DMS79 (cell line): ENCODE data around the gene EEF2K.
"Not testable (repeated sequence)": the region's sequence is repeated elsewhere in the genome, so short reads cannot be mapped to it uniquely, and the experiment has no call there.

Experiments
- DNase-seq: peaks from one replicate; lab custom pipeline; 2025; lab: John Stamatoyannopoulos, UW

Gene EEF2K

DNA sequence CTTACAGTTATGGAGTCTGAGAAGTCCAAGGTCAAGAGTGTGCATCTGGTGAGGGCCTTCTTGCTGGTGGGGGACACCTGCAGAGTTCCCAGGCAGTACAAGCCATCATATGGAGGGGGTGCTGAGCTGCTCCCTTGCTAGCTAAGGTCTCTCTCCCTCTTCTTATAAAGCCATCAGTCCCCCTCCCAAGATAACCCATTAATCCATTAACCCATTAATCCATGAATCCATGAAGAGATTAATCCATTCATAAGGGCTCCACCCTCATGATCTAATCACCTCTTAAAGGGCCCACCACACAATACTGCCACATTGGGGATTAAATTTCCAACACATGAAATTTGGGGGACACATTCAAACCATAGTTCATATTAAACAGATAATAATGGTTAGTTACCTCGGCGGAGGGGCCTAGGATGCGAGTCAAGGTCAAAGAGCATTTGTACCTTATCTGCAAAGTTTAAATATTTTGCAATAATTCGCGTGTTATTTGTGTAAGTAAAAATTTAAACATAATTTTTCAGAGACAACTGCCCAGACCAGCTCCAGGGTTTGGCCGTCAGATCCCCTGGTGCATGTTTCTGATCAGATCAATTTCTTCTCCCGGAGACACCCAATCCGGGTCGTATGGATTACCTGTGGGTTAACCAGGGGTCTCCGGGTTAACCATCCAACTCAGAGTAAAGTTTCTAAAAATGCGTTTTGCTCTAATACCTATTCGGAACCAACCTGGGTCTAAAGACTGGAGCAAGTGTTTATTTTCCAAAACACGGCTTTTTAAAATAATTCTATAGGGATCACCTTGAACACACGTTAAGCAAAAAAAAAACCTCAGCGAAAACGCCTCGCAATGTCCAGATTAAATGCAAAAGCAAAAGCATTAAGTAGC lies 90.4 kb downstream of the EEF2K start:
- DNase-seq: no peak

DNA sequence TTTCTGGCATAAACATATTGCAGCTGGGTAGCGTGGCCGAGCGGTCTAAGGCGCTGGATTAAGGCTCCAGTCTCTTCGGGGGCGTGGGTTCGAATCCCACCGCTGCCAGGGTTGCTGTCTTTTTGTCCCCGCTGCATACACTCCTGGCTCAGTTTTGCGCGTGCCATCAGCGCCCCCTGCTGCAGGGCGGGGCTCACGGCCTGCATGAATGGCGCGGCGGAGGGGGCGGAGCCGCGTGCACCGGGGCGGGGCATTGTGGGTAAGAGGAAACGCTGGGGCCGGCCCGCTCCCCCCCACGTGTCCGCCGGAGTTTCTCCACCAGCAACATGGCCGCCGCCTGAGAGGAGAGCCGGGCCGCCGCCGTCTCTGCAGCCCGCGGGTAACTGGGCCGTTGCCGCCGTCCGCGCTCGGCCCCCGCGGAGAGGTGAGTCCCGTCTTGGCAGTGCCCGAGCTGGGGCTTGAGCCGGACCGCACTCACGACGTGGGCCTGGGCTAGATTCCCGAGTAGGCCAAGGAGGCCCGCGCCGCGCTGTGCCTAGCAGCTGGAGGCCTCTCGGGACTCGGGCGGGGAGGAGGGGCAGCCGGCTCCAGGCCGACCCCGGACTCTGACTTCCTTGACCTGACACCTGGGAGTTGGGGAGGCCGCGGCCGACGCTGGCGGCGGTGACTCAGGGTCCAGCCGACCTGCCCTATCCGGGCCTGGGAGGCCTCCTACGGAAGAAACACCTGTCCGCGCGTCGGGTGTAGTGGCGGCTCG lies 91.2 kb downstream of the EEF2K start, which contains the start of gene POLR3E:
Gene POLR3E (plus strand): TSS at position 296 of the 757 bp plus-strand sequence. CDS start 5,560 bp downstream, outside the sequence.
- DNase-seq: peak; percentile 87

DNA sequence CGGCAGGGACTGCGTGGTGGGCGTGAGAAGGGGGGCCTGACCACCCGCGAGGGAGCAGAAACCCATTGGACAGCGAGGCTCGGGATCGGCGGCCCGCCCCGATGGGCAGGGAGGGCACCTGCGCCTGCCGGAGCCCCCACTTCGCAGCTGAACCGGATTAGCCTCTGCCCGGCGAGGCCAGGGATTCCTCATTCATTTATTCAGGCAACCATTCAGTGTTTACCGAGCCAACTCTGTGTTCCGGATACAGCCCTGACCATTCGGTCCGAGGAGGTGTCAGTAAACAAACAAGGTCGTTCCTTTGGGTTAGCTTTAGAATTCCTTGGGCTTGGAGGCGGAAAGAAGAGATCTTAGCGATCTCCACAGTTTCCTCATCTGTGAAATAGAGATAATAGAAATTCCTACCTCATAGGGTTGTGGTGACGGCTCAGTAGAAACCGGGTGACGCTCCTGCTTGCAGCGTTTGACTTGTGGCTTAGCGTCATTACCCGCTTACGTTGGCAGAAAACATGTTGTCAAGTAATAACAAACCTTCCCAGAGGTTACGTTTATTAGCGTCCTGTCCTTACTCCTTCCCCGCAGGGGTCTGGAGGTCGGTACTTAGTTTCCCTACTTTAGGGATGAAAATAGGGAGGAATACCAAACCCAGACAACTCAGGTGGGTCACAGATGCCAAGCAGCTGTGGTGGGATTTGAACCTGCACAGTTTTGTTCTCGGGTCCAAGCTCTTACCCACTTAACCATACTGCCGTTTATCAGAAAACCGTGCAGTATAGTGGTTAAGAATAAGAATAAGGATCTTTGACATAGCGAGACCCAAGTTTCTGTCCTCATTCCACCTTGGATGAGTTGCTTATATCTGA lies 92.0 kb downstream of the EEF2K start:
- peak; percentile 94 for DNase-seq

DNA sequence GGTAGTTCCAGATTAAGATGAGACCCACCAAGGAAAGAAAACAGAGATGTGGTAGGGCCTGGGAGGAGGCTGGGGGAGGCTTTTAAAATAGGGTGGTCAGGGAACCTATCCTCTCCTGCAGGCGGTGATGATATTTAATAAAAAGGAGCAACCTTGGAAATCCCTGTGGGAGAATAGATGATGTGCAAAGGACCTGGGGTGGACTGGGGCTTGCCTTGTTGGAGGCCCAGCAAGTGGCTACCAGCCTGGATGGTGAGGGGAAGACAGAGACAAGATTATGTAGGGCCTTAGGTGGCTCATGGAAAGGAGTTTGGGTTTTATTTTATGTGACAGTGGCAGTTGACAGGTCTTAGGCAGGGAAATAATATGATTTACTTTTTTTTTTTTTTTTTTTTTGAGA lies 93.0 kb downstream of the EEF2K start:
- DNase-seq: no peak

DNA sequence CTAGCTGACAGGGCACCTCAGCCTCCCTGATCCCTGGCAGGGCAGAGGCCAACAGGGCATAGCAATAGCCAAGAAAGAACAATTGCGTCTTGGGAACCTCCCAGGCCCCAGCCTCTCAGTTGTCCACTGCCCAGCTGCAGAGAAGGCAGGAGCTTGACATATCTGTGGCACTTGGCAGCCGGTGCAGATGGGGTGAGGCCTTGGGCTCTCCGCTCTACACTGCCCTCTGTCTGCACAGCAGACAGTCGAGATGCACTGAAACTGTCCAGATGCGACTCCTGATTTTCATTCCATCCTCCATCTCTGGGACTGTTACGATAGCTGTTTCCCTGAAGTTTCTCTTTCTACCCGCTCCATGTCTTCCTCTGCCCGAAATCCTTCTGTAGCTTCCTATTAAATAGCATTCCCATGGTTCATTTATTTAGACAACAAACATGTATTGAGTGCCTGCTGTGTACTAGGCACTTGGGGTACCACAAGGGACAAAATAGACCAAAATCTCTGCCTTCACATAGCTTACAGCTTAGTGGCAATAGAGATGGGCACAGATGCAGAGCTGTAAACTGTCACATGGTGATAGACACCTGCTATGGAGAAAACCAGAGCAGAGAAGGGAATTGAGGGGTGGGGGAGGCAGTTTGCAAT lies 94.5 kb downstream of the EEF2K start:
- DNase-seq: no peak

DNA sequence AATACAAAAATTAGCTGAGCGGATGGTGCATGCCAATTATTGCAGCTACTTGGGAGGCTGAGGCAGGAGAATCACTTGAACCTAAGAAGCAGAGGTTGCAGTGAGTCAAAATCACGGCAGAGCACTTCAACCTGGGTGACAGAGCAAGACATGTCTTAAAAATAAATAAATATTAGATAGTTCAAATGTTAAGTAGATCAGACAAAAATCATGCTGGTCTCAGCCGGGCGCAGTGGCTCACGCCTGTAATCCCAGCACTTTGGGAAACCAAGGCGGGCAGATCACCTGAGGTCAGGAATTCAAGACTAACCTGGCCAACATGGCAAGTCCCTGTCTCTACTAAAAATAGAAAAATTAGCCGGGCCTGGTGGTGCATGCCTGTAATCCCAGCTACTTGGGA lies 95.3 kb downstream of the EEF2K start:
- not testable (repeated sequence) for DNase-seq

DNA sequence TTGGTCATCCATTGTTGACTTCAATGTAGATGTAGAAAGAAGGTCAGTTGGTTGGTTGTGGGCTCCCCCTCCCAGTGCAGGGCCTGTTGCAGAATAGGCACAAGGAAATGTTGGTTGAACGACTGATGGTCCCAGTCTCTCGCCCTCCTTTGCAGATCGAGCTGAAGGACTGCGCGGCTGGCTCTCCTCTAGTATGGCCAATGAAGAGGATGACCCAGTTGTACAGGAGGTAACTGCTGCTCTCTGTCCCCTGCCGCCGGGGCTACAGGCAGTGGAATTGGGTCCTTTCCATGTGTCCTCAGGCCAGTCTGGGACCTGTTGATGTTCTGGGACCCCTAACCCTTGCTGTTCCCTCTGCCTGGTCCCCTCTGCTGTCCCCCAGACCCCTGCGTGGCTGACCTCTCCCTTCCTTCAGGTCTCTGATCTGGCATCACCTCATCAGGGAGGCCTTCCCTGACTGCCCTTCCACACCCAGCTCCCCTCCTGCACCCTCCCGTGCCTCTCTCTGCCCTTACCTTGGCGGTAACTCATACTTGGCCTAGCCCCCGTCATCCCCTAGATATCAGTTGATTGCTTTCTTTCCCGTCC lies 96.8 kb downstream of the EEF2K start:
- DNase-seq: no peak

DNA sequence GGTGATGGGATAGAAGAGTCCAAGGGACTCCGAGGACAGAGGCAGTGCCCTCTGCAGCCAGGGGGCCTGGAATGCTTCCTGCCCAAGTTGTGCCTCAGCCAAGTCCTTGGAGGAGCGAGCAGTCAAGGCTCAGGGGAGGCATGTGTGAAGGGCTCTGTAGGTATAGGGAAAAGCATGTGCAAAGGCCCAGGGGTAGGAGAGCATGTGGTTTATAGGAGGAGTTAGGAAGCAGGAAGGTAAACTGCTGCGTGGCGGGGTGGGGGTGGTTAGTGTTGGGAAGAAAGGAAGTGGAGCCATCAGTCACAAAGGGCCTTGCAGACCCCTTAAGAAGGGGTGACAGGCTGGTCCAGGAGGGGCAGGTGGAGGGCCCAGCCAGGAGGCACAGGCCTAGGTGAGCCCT lies 98.3 kb downstream of the EEF2K start:
- DNase-seq: no peak

DNA sequence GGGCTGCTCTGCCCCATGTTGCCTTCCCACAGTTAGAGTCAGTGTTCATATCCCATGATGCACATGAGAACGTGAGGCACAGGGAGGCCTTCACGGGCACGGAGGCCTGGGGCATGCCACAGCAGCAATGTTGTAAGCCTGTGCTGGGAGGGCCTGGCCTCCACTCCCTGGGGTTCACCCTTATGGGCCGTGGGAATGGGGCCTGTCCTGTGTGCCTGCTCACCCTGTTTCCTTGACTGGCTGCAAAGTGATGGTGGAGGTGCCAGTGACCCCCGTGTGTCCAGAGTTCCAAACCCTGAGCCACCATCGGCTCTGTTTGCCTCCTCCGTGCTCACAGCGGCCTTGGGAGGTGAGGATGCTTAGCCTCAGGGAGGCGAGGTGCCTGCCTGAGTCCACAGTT lies 100.7 kb downstream of the EEF2K start:
- DNase-seq: no peak

DNA sequence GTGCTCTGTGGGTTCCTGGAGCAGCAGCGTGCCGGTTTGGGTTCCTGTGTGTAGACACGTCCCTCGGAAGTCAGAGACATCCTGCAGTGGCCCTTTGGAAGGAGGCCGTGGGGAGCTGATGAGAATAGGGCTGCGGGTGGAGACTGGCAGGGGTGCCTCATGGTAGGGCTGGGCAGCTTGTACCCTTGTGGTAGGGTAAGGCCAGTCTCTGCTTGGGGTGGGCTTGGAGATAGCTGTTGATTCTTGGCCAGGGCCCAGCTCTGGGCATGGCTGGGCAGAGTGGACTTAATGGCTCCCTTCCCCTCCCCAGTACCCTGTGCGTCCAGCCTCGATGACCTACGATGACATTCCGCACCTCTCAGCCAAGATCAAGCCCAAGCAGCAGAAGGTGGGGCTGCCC lies 101.8 kb downstream of the EEF2K start:
- no peak for DNase-seq

DNA sequence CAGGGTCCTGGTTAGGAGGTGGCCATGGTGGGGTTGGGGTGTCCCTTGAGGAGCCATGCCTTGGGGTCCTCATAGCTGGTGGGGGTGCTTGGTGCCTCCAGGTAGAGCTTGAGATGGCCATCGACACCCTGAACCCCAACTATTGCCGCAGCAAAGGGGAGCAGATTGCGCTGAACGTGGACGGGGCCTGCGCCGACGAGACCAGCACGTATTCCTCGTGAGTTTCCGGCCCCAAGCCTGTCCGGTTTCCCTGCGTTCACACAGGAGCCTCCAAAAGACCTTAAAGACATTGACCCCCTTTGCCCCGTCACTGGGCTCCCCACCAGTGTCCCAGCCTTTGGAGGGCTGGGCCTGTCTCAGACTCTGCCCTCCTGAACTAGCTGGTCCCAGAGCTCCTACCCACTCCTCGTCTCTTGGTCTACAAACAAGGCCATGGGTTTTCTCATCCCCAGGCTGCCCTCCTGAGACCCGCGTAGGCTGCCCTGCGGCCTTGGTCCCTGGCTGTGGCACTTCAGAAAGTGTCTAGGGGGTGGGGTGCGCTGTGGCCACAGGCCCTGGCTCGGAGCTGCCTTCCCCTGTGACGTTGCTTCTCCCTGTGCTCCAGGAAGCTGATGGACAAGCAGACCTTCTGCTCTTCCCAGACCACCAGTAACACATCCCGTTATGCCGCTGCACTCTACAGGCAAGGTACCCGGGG lies 102.9 kb downstream of the EEF2K start:
- DNase-seq: no peak

DNA sequence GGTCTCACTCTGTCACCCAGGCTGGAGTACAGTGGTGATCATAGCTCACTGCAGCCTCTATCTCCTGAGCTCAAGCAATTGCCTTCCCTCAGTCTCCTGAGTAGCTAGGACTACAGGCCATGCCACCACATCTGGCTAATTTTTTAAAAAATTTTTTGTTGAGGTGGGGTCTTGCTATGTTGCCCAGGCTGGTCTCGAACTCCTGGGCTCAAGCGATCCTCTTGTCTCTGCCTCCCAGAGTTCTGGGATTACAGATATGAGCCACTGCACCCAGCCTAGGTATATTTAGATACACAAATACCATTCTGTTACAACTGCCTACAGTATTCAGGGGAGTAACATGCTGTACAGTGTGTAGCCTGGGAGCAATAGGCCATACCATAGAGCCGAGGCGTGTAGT lies 105.4 kb downstream of the EEF2K start:
- no peak for DNase-seq

DNA sequence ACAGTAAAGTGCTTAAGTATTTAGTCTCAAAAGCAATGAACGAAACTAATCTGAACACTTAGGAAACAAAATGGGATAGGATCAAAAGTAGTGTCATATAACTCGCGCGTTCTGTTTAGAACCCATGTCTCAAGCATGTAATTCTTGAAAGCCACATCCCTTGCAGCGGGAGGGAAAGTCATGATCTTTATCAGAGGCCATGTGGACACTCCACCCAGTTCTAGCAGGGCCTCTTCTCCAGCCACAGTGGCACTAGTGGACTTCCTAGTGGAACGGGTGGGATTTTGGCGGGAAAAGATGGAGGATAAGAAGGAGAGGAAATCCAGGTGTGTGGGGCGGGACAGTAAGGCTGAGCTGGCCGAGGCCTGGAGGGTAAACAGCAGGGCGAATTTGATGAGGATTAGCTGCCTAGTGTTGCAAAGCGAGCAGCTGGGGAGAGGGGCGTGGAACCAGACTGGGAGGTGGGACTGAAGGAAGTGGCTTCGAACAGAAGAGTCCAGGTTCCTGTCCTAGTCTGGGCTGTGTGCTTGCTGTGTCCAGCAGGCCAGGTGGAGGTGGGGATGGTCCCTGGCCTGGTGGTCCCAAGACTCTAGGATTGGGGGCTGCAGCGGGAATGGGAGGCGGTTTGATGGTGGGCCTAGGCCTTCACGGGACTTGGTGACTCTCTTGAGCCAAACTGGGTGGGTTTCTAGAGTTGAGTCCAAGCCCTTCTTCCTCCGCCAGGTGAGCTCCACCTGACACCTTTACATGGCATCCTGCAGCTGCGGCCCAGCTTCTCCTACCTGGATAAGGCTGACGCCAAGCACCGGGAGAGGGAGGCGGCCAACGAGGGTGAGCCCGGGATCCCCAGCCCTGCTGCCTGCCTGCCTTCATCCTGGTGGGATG lies 107.1 kb downstream of the EEF2K start:
- no peak for DNase-seq

DNA sequence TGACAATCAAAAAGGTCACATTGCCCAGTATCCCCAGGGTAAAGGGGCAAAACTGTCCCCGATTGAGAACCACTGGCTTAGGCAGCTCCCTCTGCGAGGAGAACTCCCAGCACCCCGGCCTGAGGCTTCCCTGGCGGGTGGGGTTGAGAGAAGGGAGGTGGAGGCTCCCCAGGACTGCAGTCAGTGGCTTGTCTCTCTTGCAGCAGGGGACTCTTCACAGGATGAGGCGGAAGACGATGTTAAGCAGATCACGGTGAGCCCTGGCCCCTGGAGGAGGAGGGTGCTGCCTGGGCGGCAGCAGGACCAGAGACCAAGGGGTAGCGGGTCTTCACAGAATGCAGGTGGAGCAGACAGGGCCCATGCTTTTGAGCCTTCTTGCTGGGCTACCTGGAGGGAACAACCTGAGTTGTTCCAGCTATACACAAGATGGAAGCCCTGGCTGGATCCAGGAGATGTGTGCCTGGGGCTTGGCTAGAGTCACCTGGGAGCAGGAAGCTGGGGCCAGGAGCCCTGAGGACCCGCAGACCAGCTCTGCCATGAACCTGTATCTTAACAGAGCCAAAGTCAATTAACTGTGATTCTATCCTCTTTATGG lies 107.9 kb downstream of the EEF2K start:
- DNase-seq: no peak

DNA sequence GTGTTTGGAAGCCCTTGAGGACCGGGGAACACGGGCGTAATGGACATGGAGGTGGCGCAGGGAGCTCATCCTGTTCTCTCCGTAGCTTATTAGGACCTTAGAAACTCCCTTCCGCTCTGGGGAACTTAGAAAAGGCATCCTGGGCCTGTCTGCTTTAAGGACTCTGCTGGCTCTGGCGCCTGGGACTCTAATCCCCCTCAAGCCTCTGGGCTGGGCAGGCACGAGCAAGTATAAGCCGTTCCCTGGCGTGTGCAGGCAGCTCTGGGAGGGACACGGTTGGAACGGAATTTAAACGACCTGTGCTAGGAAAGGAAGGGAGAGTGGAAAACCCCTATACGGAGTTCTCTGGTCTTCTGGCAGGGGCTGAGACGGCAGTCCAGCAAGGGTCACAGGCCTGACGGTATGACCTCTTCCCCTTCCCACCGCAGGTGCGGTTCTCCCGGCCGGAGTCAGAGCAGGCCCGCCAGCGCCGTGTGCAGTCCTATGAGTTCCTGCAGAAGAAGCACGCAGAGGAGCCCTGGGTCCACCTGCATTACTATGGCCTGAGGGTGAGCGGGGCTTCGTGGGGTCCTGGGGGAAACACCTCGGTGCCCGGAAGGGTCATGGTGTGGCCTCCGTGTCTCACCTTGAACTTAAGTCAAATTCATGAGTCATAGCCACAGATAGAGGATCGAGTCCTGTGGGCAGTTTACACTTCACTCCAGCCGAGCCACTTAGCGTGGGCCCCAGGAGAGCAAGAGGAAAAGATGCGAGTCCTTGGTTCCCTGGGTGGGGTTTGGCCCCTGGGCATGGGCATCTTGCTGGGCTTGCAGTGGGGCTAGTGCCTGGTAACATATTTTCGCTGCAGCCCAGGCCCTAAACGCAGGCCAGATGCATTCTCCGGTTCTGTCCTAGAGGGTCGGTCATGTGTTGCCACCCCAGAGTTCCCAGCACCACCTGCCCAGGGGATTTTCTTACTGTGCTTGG lies 108.9 kb downstream of the EEF2K start:
- no peak for DNase-seq

DNA sequence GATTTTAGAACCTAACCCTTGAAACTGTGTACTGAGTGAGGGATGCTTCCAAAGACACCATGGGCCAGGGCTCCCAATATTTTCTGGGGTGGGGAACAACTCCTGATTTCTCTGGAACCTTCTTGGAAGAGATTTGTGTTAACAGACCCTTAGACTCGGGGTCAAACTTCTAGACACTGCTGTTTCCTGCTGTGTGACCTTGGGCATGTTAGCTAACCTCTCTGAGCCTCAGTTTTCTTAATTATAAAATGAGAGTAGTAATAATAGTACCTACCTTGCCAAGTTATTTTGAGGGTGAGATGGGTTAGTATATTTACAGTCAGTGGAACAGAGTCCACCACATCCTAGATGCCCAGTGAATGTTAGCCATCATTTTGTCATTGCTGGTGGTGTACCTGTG lies 109.9 kb downstream of the EEF2K start:
- no peak for DNase-seq

DNA sequence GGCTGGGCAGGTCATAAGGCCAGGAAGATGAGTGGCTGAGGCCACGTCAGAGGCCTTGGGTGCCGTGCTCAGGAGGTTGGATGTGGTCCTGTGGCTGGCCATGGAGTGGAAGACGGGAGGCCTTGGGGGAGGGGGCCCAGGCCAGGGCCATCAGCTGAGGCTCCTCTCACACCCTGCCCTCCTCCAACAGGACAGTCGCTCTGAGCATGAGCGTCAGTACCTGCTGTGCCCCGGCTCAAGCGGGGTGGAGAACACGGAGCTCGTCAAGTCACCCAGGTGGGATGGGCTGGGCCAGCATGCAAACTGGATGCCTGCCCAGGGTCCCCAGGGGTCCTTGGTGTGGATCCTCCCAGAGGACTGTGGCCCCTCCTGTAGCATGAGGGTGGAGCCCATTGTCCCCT lies 110.3 kb downstream of the EEF2K start:
- DNase-seq: no peak

DNA sequence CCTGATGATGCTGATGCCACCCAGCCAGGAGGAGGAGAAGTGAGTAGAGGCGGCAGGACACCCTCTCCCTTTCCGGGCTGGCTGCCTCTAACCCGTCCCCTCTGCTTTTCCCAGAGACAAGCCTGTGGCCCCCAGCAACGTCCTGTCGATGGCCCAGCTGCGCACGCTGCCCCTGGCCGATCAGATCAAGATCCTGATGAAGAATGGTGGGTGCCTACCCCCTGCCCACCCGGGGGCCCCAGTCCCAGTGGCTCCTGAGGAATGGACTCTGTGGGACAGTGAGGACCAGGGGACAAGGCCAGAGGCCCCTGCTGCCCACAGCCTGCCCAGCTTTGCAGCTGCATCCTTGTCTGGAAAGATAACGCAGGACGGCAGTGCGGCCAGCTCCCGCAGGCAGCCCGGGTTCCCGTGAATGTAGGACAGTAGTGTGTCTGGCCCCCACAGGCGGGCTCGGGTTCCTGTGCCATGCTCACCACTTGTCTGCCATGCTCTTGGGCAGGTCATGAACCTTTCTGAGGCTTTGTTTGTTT lies 111.0 kb downstream of the EEF2K start:
- no peak for DNase-seq
